ENCODE measurements around the gene INSM2. TPM values are rescaled to one million over a fixed set of nuclear protein-coding genes. Genes with fewer than 3 reads are reported as not detected.

Gene INSM2
- total RNA-seq, 1 experiment from 2014 or later, result 0.22 TPM

DNA sequence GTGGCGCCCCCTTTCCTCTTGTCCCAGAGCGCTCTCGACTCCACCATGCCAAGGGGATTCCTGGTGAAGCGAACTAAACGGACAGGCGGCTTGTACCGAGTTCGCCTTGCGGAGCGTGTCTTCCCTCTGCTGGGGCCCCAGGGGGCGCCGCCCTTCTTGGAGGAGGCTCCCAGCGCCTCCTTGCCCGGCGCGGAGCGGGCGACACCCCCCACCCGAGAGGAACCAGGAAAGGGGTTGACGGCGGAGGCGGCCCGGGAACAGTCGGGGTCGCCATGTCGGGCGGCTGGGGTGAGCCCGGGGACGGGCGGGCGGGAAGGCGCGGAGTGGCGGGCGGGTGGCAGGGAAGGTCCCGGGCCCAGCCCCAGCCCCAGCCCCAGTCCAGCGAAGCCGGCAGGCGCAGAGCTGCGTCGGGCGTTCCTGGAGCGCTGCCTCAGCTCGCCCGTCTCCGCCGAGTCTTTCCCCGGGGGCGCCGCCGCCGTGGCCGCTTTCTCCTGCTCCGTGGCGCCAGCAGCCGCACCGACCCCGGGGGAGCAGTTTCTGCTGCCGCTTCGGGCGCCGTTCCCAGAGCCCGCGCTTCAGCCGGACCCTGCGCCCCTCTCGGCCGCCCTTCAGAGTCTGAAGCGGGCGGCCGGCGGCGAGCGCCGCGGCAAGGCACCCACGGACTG is 376 bp downstream of the INSM2 start:
- Histone ChIP-seq H3K79me2 (ENCODE audit: low read length) (no peaks in the 10 kb centered on the region), H2AFZ (ENCODE audit: low read length) (peak overlapping the region; percentile 97; the same call in 1 of the 2 replicates), H3K4me2 (ENCODE audit: low read depth, low read length, poor library complexity, severe bottlenecking) (peak overlapping the region; percentile 93), H3K36me3 (ENCODE audit: insufficient read depth, low read length) (no peaks in the 10 kb centered on the region), H3K27me3 (ENCODE audit: low read length) (no peaks in the 10 kb centered on the region), H3K27ac (ENCODE audit: low read length) (no peak overlapping the region), H3K9me2 (replicated peaks; ENCODE audit: insufficient read depth, low read length) (no peaks in the 10 kb centered on the region), H3K9me3 (ENCODE audit: low read length) (no peaks in the 10 kb centered on the region), H4K20me1 (ENCODE audit: insufficient read depth, low read depth, low read length) (no peaks in the 10 kb centered on the region), H3K9ac (ENCODE audit: low read length) (peak overlapping the region; percentile 70), H3K4me3 (ENCODE audit: low read length) (peak overlapping the region; percentile 80), H3K4me1 (ENCODE audit: low read length) (peaks cover 11% of the 10 kb centered on the region)
- DNase-seq, result peak; percentile 61

DNA sequence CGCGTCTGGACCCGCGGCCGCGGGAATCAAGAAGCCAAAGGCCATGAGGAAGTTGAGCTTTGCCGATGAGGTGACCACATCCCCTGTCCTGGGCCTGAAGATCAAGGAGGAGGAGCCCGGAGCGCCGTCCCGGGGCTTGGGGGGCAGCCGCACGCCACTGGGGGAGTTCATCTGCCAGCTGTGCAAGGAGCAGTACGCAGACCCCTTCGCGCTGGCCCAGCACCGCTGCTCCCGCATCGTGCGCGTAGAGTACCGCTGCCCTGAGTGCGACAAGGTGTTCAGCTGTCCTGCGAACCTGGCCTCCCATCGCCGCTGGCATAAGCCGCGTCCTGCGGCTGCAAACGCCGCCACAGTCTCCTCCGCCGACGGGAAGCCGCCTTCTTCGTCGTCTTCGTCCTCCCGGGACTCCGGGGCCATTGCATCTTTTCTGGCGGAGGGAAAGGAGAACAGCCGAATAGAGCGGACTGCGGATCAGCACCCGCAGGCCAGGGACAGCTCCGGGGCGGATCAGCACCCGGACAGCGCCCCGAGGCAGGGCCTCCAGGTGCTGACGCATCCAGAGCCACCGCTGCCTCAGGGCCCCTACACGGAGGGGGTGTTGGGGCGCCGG is 1.0 kb downstream of the INSM2 start:
- no peaks in the 10 kb centered on the region for H3K79me2 ChIP-seq (ENCODE audit: low read length)
- peaks cover 13% of the 10 kb centered on the region for H3K4me1 ChIP-seq (ENCODE audit: low read length)
- H4K20me1 ChIP-seq (ENCODE audit: insufficient read depth, low read depth, low read length), result no peaks in the 10 kb centered on the region
- no peak overlapping the region for H3K27ac ChIP-seq (ENCODE audit: low read length)
- peak overlapping the region; percentile 93 for H3K4me2 ChIP-seq (ENCODE audit: low read depth, low read length, poor library complexity, severe bottlenecking)
- peak; percentile 61 for DNase-seq
- H3K36me3 ChIP-seq (ENCODE audit: insufficient read depth, low read length), result no peaks in the 10 kb centered on the region
- H3K4me3 ChIP-seq (ENCODE audit: low read length), result peak overlapping the region; percentile 80
- no peaks in the 10 kb centered on the region for H3K27me3 ChIP-seq (ENCODE audit: low read length)
- H3K9me2 ChIP-seq (replicated peaks; ENCODE audit: insufficient read depth, low read length), result no peaks in the 10 kb centered on the region
- no peaks in the 10 kb centered on the region for H3K9me3 ChIP-seq (ENCODE audit: low read length)
- H2AFZ ChIP-seq (ENCODE audit: low read length), result no peak overlapping the region
- peak overlapping the region; percentile 70 for H3K9ac ChIP-seq (ENCODE audit: low read length)

DNA sequence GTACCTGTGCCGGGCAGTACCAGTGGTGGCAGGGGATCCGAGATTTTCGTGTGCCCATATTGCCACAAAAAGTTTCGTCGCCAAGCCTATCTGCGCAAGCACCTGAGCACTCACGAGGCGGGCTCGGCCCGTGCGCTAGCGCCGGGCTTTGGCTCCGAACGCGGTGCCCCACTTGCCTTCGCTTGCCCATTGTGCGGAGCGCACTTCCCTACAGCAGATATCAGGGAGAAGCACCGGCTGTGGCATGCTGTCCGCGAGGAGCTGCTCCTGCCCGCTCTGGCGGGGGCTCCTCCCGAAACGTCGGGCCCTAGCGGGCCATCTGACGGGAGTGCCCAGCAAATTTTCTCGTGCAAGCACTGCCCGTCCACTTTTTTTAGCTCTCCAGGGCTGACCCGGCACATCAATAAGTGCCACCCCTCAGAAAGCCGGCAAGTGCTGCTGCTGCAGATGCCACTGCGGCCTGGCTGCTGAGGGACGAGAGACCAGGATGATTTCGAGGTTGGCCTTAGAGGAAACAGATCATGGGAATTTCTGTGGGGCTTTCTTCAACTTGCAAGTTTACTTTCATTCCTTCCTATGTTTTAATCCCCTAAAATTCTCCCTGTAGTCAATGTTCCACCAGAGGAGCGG is 1.6 kb downstream of the INSM2 start:
- no peaks in the 10 kb centered on the region for H3K79me2 ChIP-seq (ENCODE audit: low read length)
- H4K20me1 ChIP-seq (ENCODE audit: insufficient read depth, low read depth, low read length), result no peaks in the 10 kb centered on the region
- H3K9me2 ChIP-seq (replicated peaks; ENCODE audit: insufficient read depth, low read length), result no peaks in the 10 kb centered on the region
- H3K4me2 ChIP-seq (ENCODE audit: low read depth, low read length, poor library complexity, severe bottlenecking), result no peak overlapping the region
- no peak for DNase-seq
- H3K36me3 ChIP-seq (ENCODE audit: insufficient read depth, low read length), result no peaks in the 10 kb centered on the region
- H3K9ac ChIP-seq (ENCODE audit: low read length), result no peak overlapping the region
- H2AFZ ChIP-seq (ENCODE audit: low read length), result no peak overlapping the region
- no peaks in the 10 kb centered on the region for H3K27me3 ChIP-seq (ENCODE audit: low read length)
- peaks cover 19% of the 10 kb centered on the region for H3K4me1 ChIP-seq (ENCODE audit: low read length)
- H3K9me3 ChIP-seq (ENCODE audit: low read length), result no peaks in the 10 kb centered on the region
- H3K4me3 ChIP-seq (ENCODE audit: low read length), result no peak overlapping the region
- no peak overlapping the region for H3K27ac ChIP-seq (ENCODE audit: low read length)

DNA sequence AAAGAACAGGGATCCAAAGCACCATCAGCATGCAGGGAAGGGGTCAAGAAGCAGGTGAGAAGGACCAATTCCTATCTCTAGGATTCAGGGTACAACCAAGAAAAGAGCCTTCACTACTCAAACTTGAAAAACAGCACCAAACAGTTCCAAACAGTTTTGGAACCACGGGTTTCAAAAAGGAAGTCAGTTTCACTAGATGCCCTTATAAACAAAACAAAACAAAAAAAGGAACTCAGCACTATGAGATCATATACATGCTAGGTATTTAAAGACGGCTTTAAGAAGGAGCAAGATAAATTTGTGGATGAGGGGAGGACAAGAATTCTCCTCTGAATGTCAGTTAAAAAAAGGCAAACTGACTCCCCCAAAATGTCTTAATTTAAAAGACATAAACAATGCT is 6.0 kb downstream of the INSM2 start:
- no peaks in the 10 kb centered on the region for H3K36me3 ChIP-seq (ENCODE audit: insufficient read depth, low read length)
- H3K9me3 ChIP-seq (ENCODE audit: low read length), result no peaks in the 10 kb centered on the region
- no peak overlapping the region for H2AFZ ChIP-seq (ENCODE audit: low read length)
- H4K20me1 ChIP-seq (ENCODE audit: insufficient read depth, low read depth, low read length), result no peaks in the 10 kb centered on the region
- no peak overlapping the region for H3K27ac ChIP-seq (ENCODE audit: low read length)
- no peaks in the 10 kb centered on the region for H3K9me2 ChIP-seq (replicated peaks; ENCODE audit: insufficient read depth, low read length)
- DNase-seq, result no peak
- H3K9ac ChIP-seq (ENCODE audit: low read length), result no peak overlapping the region
- peaks cover 10% of the 10 kb centered on the region for H3K4me1 ChIP-seq (ENCODE audit: low read length)
- no peak overlapping the region for H3K4me2 ChIP-seq (ENCODE audit: low read depth, low read length, poor library complexity, severe bottlenecking)
- no peak overlapping the region for H3K4me3 ChIP-seq (ENCODE audit: low read length)
- H3K27me3 ChIP-seq (ENCODE audit: low read length), result no peaks in the 10 kb centered on the region
- H3K79me2 ChIP-seq (ENCODE audit: low read length), result no peaks in the 10 kb centered on the region

DNA sequence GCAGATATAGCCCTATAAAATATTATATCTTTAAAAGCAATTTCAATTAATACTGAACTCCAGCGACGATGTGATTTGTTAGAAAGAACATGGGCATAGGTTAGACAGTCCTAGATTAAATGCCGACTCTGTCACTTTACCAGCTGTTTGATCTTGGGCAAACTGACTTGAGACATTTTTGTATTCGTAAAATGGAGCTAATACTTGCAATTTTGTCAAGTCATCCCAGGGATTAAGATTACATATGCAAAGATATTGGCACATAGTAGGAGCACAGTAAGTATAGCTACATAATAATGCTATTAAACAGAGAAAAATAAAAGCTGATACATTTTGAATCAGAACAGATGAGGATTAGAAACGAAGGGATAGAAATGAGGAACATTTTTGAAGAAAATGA is 9.0 kb downstream of the INSM2 start:
- no peak for DNase-seq
- no peak overlapping the region for H3K27ac ChIP-seq (ENCODE audit: low read length)
- no peak overlapping the region for H3K9ac ChIP-seq (ENCODE audit: low read length)
- H4K20me1 ChIP-seq (ENCODE audit: insufficient read depth, low read depth, low read length), result no peaks in the 10 kb centered on the region
- H3K36me3 ChIP-seq (ENCODE audit: insufficient read depth, low read length), result no peaks in the 10 kb centered on the region
- H3K9me2 ChIP-seq (replicated peaks; ENCODE audit: insufficient read depth, low read length), result no peaks in the 10 kb centered on the region
- H3K9me3 ChIP-seq (ENCODE audit: low read length), result no peaks in the 10 kb centered on the region
- no peaks in the 10 kb centered on the region for H3K79me2 ChIP-seq (ENCODE audit: low read length)
- no peak overlapping the region for H3K4me3 ChIP-seq (ENCODE audit: low read length)
- peaks cover 14% of the 10 kb centered on the region for H3K4me1 ChIP-seq (ENCODE audit: low read length)
- H3K4me2 ChIP-seq (ENCODE audit: low read depth, low read length, poor library complexity, severe bottlenecking), result no peak overlapping the region
- H3K27me3 ChIP-seq (ENCODE audit: low read length), result no peaks in the 10 kb centered on the region
- no peak overlapping the region for H2AFZ ChIP-seq (ENCODE audit: low read length)

DNA sequence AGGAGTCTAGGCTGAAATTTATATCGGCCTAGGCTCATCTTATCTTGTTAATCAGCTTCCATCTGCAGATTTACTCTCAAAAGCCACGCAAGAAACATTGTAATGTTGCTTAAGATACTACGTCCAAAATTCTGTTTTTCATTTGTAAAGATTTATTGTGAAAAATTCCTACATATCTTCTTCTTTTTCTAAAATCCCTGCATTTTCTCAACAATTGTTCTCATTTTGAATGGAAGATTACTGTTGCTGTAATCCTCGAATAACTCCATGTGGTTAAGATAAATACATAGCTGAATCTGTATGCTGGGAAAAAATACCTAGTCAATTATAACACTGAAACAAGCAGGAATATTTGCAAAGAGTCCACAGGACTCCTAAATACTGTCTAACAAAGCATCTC is 15.6 kb downstream of the INSM2 start:
- H3K4me2 ChIP-seq (ENCODE audit: low read depth, low read length, poor library complexity, severe bottlenecking), result no peak overlapping the region
- no peaks in the 10 kb centered on the region for H3K9me3 ChIP-seq (ENCODE audit: low read length)
- no peak overlapping the region for H3K9ac ChIP-seq (ENCODE audit: low read length)
- H3K27ac ChIP-seq (ENCODE audit: low read length), result no peak overlapping the region
- H3K4me1 ChIP-seq (ENCODE audit: low read length), result peaks cover 36% of the 10 kb centered on the region
- peak overlapping the region; percentile 34; the same call in 1 of the 2 replicates for H2AFZ ChIP-seq (ENCODE audit: low read length)
- no peaks in the 10 kb centered on the region for H3K36me3 ChIP-seq (ENCODE audit: insufficient read depth, low read length)
- no peaks in the 10 kb centered on the region for H3K27me3 ChIP-seq (ENCODE audit: low read length)
- no peaks in the 10 kb centered on the region for H3K9me2 ChIP-seq (replicated peaks; ENCODE audit: insufficient read depth, low read length)
- no peaks in the 10 kb centered on the region for H3K79me2 ChIP-seq (ENCODE audit: low read length)
- no peaks in the 10 kb centered on the region for H4K20me1 ChIP-seq (ENCODE audit: insufficient read depth, low read depth, low read length)
- DNase-seq, result no peak
- H3K4me3 ChIP-seq (ENCODE audit: low read length), result no peak overlapping the region

DNA sequence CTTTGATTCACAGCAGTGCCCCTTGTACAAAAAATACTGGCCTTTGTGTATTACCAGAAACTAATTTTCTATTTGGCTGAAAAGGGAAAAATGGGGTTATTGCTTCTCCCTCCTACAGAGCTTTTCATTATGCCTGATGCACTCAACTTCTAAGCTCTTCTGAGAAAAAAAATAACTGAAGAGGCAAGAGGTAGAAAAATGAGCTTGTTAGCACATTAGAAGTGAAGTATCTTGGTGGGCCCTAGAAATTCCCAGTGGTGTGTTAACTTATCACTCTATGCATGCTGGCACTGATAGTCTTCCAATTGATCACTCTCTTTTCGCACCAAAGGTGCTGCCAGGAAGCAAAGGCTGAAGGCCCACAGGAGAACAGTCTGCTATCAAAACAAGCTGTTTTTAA is 17.1 kb downstream of the INSM2 start:
- DNase-seq, result no peak
- no peak overlapping the region for H3K9ac ChIP-seq (ENCODE audit: low read length)
- peaks cover 36% of the 10 kb centered on the region for H3K4me1 ChIP-seq (ENCODE audit: low read length)
- H2AFZ ChIP-seq (ENCODE audit: low read length), result no peak overlapping the region
- H3K27ac ChIP-seq (ENCODE audit: low read length), result no peak overlapping the region
- no peaks in the 10 kb centered on the region for H3K79me2 ChIP-seq (ENCODE audit: low read length)
- no peak overlapping the region for H3K4me3 ChIP-seq (ENCODE audit: low read length)
- no peaks in the 10 kb centered on the region for H3K9me2 ChIP-seq (replicated peaks; ENCODE audit: insufficient read depth, low read length)
- H3K27me3 ChIP-seq (ENCODE audit: low read length), result no peaks in the 10 kb centered on the region
- no peaks in the 10 kb centered on the region for H3K36me3 ChIP-seq (ENCODE audit: insufficient read depth, low read length)
- H3K9me3 ChIP-seq (ENCODE audit: low read length), result no peaks in the 10 kb centered on the region
- no peaks in the 10 kb centered on the region for H4K20me1 ChIP-seq (ENCODE audit: insufficient read depth, low read depth, low read length)
- no peak overlapping the region for H3K4me2 ChIP-seq (ENCODE audit: low read depth, low read length, poor library complexity, severe bottlenecking)

DNA sequence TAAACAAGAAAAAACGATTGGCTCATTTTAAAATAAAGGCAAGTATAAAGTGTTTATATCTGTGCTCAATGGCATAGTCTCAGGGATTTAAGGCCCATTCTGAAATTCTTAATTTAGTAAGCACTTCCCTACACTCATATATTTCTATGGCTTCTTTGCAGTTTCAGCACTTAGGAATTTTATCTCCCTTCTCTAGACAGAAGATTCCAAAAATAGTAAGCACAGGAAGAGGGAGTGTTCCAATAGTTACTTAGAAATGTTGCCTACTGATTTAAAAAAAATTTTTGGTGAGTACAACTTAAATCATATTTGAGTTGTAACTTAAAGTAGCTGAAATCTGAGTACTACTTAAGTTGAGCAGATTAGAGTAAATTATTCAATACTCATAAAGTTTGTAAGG is 19.8 kb downstream of the INSM2 start:
- Histone ChIP-seq H3K9ac (ENCODE audit: low read length) (no peak overlapping the region), H3K4me2 (ENCODE audit: low read depth, low read length, poor library complexity, severe bottlenecking) (no peak overlapping the region), H3K27me3 (ENCODE audit: low read length) (no peaks in the 10 kb centered on the region)

More for the DNA sequence above, 19.8 kb downstream of the INSM2 start:
- Histone ChIP-seq H2AFZ (ENCODE audit: low read length) (no peak overlapping the region), H4K20me1 (ENCODE audit: insufficient read depth, low read depth, low read length) (no peaks in the 10 kb centered on the region), H3K36me3 (ENCODE audit: insufficient read depth, low read length) (no peaks in the 10 kb centered on the region), H3K4me3 (ENCODE audit: low read length) (no peak overlapping the region), H3K9me3 (ENCODE audit: low read length) (no peaks in the 10 kb centered on the region), H3K9me2 (replicated peaks; ENCODE audit: insufficient read depth, low read length) (no peaks in the 10 kb centered on the region), H3K27ac (ENCODE audit: low read length) (no peak overlapping the region), H3K79me2 (ENCODE audit: low read length) (no peaks in the 10 kb centered on the region), H3K4me1 (ENCODE audit: low read length) (peaks cover 49% of the 10 kb centered on the region)
- DNase-seq, result no peak

All from Karpas-422 (cell line).